A673 (cell line): Measurements from ENCODE around the gene FRRS1L.

Source experiments
- CTCF ChIP-seq: fragments of 300-800, 200-600 bp; sonication (generic); conservative IDR thresholded peaks from 2 replicates; pipeline ENCODE4 v1.5.1; 2017; ENCODE audit warnings: low read depth, mild to moderate bottlenecking, antibody characterized with exemption, low read length, moderate library complexity, mixed read lengths
- EZH2 ChIP-seq: fragments of 200-600 bp; sonication (generic); IDR thresholded peaks from 2 replicates; pipeline ENCODE4 v1.6.1; 2017; ENCODE audit warnings: borderline replicate concordance, low read depth, mild to moderate bottlenecking, mixed read lengths, antibody characterized with exemption, low read length; ENCODE audit not compliant: poor library complexity, severe bottlenecking

- no peak for TF ChIP-seq CTCF
- TF ChIP-seq EZH2 = no peak
These were observed 46.8 kb downstream of the FRRS1L start for GRCh38 chr9:109120204-109120789.
